ENCODE data around the gene SRSF9. TPM values are rescaled to one million over a fixed set of nuclear protein-coding genes. Genes with fewer than 3 reads are reported as not detected.
"Not testable (repeated sequence)": the region's sequence is repeated elsewhere in the genome, so short reads cannot be mapped to it uniquely, and the experiment has no call there.

The SRSF9 gene, protein sequence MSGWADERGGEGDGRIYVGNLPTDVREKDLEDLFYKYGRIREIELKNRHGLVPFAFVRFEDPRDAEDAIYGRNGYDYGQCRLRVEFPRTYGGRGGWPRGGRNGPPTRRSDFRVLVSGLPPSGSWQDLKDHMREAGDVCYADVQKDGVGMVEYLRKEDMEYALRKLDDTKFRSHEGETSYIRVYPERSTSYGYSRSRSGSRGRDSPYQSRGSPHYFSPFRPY
- total RNA-seq (90.6 TPM), polyA plus RNA-seq (80.0 TPM)

DNA sequence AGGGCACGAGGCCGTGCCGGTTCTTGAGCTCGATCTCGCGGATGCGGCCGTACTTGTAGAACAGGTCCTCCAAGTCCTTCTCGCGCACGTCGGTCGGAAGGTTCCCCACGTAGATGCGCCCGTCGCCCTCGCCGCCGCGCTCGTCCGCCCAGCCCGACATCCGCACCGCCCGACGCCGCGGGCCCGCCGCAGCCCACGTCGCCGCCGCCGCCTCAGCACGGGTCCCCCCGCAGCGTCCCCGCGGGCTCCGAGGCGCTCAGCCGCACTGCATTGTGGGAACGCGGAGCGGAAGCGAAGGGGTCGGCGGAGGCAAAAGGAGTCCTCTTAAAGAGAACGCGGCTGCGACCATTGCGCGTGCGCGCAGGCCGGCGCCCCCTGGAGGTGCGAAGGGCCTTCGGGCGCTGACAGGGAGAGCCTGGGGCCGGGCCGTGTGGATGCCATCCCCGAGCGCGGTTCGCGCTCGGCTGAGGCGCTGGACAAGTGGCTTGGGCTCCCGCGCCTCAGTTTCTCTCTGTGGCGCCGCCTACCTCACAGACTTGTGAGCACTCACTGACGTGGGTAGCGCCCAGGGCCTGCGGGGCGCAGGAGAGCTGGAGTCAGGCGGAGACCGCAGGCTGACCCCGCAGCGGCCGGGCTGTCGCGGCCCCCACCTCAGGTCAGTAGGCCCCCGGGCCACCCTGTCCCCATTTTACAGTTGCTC is at the start of gene SRSF9:
TSS of gene SRSF9 (minus strand) at position 299 of the 700 bp plus-strand sequence. CDS start at position 160, 139 bp downstream.
- H3K4me1 ChIP-seq (ENCODE audit: insufficient read depth) = no peaks in the 10 kb centered on the region
- peak; percentile 87 for DNase-seq (ENCODE audit: extremely low spot score)
- H3K36me3 ChIP-seq (ENCODE audit: insufficient read depth) = no peaks in the 10 kb centered on the region
- peak within 1 kb of the TSS; percentile 95 for H3K27ac ChIP-seq (ENCODE audit: low read depth)
- WGBS = under 1% methylated on average over 88 of the region's 88 CpGs
- H3K4me3 ChIP-seq (ENCODE audit: low read depth, low read length) = peak within 1 kb of the TSS; percentile 91

- not testable (repeated sequence) for H3K27ac ChIP-seq (ENCODE audit: low read depth); DNase-seq (ENCODE audit: extremely low spot score); H3K4me1 ChIP-seq (ENCODE audit: insufficient read depth); H3K36me3 ChIP-seq (ENCODE audit: insufficient read depth); H3K4me3 ChIP-seq (ENCODE audit: low read depth, low read length)
- 97% methylated on average over 8 of the region's 8 CpGs for WGBS
Observed at GRCh38 chr12:120519324-120519723, 49.8 kb upstream of the SRSF9 start.

DNA sequence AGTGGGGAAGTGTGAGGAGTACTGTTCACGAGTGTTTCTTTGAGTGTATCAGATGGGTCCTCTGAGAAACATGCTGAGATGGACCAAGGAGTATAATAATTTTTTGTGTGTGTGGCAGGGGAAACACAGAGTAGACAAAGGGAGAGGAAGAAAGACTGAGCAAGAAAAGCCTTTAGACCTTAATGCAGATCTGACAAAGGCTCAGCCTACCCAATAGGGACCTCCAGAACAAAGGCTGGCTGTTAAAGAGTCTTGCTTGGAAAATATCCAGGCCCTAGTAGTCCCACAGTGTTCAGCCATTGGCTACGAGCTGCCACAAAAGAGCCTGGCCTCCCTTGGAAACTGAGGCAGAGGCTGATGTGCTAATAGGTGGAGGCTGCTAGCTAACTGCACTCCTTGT is 45.9 kb upstream of the SRSF9 start:
- Histone ChIP-seq H3K4me1 (ENCODE audit: insufficient read depth) (no peaks in the 10 kb centered on the region), H3K4me3 (ENCODE audit: low read depth, low read length) (no peak overlapping the region), H3K36me3 (ENCODE audit: insufficient read depth) (peaks cover 6% of the 10 kb centered on the region), H3K27ac (ENCODE audit: low read depth) (no peak overlapping the region)
- 89% methylated on average over 2 of the region's 2 CpGs for WGBS
- DNase-seq (ENCODE audit: extremely low spot score) = no peak

DNA sequence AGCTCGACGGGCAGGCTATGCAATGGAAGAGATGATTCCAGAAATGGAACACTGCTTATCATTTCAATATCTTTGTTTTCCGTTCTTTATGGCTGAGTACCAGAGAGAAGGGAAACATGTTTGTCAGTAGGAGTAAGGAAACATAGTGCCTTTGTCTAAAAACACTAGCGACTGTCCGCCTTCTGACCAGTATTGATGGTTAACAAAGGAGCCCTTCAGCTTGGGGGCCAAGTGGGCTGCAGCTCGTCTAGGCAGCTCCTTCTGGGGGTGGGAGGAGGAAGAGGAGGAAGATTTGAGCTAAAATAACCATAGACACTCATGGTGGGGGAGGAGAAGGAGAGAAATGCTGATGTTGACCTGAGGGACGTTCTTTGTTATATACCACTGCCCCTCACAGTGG is 44.5 kb upstream of the SRSF9 start:
- H3K4me1 ChIP-seq (ENCODE audit: insufficient read depth) = no peaks in the 10 kb centered on the region
- no peak overlapping the region for H3K27ac ChIP-seq (ENCODE audit: low read depth)
- DNase-seq (ENCODE audit: extremely low spot score) = no peak
- peaks cover 9% of the 10 kb centered on the region for H3K36me3 ChIP-seq (ENCODE audit: insufficient read depth)
- 89% methylated on average over 7 of the region's 7 CpGs for WGBS
- H3K4me3 ChIP-seq (ENCODE audit: low read depth, low read length) = no peak overlapping the region

DNA sequence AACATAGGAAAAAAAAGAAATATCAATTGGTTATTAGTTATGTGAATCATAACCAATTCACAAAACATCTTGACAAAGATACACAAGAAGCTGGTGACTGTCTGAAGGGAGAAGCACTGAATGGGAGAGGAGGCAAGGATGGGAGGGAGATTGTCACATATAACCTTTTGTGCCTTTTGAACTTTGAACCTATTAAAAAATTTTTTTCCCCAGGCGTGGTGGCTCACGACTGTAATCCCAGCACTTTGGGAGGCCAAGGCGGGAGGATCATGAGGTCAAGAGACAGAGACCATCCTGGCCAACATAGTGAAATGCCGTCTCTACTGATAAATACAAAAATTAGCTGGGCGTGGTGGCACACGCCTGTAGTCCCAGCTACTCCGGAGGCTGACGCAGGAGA is 39.0 kb upstream of the SRSF9 start:
- no peak for DNase-seq (ENCODE audit: extremely low spot score)
- H3K36me3 ChIP-seq (ENCODE audit: insufficient read depth) = peaks cover 12% of the 10 kb centered on the region
- H3K4me3 ChIP-seq (ENCODE audit: low read depth, low read length) = no peak overlapping the region

GRCh38 chr12:120504587-120504986 is 35.0 kb upstream of the SRSF9 start:
- peaks cover 9% of the 10 kb centered on the region for H3K36me3 ChIP-seq (ENCODE audit: insufficient read depth)
- H3K4me1 ChIP-seq (ENCODE audit: insufficient read depth) = peaks cover 1% of the 10 kb centered on the region
- no peak overlapping the region for H3K4me3 ChIP-seq (ENCODE audit: low read depth, low read length)
- DNase-seq (ENCODE audit: extremely low spot score) = no peak
- 75% methylated on average over 4 of the region's 4 CpGs for WGBS
- H3K27ac ChIP-seq (ENCODE audit: low read depth) = no peak overlapping the region

More for the DNA sequence above, 39.0 kb upstream of the SRSF9 start:
- Histone ChIP-seq H3K27ac (ENCODE audit: low read depth) (no peak overlapping the region), H3K4me1 (ENCODE audit: insufficient read depth) (no peaks in the 10 kb centered on the region)
- 95% methylated on average over 8 of the region's 8 CpGs for WGBS

GRCh38 chr12:120500581-120500980 is 31.0 kb upstream of the SRSF9 start:
- H3K36me3 ChIP-seq (ENCODE audit: insufficient read depth) = peaks cover 1% of the 10 kb centered on the region

DNA sequence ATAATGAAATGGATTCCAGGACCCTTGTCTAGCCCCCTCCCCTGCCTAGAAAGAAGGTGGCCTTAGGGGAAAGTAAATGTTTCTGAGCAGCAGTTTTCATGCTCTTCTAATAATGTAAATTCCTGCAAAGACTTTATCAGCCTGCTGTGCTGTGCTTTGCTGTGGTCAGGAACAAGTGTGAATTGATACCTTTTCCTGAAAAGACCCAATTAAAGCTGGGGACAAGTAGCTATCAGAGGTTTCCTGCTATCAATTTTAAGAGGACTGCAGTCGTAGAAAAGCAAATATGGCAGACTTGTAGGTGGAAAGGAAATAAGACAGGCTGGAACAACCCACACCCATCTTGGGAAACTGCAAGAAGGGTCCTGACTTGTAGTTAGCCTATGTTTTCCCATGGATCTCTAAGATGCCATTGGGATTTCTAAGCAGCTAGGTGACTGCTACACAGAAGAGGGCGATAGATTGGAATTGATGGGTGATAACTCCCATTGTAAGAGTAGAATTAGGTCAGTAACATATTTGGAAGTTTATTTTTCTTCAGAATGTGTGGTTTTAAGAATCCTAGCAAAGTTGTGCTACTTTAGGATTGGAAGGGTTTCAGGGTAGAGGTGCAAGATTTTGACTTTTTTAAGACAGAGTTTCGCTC is 29.4 kb upstream of the SRSF9 start:
- DNase-seq (ENCODE audit: extremely low spot score) = no peak
- Histone ChIP-seq H3K4me3 (ENCODE audit: low read depth, low read length) (no peak overlapping the region), H3K27ac (ENCODE audit: low read depth) (no peak overlapping the region), H3K36me3 (ENCODE audit: insufficient read depth) (no peaks in the 10 kb centered on the region), H3K4me1 (ENCODE audit: insufficient read depth) (peaks cover 1% of the 10 kb centered on the region)
- WGBS = 76% methylated on average over 3 of the region's 3 CpGs

More at GRCh38 chr12:120500581-120500980, 31.0 kb upstream of the SRSF9 start:
- Histone ChIP-seq H3K4me3 (ENCODE audit: low read depth, low read length) (no peak overlapping the region), H3K27ac (ENCODE audit: low read depth) (no peak overlapping the region), H3K4me1 (ENCODE audit: insufficient read depth) (peaks cover 1% of the 10 kb centered on the region)
- no peak for DNase-seq (ENCODE audit: extremely low spot score)
- 66% methylated on average over 1 of the region's 1 CpG for WGBS

GRCh38 chr12:120497524-120498150 is 28.1 kb upstream of the SRSF9 start:
- 14% methylated on average over 9 of the region's 9 CpGs for WGBS
- Histone ChIP-seq H3K27ac (ENCODE audit: low read depth) (no peak overlapping the region), H3K4me3 (ENCODE audit: low read depth, low read length) (peak overlapping the region; percentile 90), H3K36me3 (ENCODE audit: insufficient read depth) (no peaks in the 10 kb centered on the region), H3K4me1 (ENCODE audit: insufficient read depth) (peaks cover 1% of the 10 kb centered on the region)
- no peak for DNase-seq (ENCODE audit: extremely low spot score)

- Histone ChIP-seq H3K4me1 (ENCODE audit: insufficient read depth) (peaks cover 1% of the 10 kb centered on the region), H3K4me3 (ENCODE audit: low read depth, low read length) (peak overlapping the region; percentile 90), H3K27ac (ENCODE audit: low read depth) (peak overlapping the region; percentile 78), H3K36me3 (ENCODE audit: insufficient read depth) (no peaks in the 10 kb centered on the region)
- WGBS = under 1% methylated on average over 47 of the region's 47 CpGs
- no peak for DNase-seq (ENCODE audit: extremely low spot score)
Observed at GRCh38 chr12:120496413-120497340, 27.1 kb upstream of the SRSF9 start.

DNA sequence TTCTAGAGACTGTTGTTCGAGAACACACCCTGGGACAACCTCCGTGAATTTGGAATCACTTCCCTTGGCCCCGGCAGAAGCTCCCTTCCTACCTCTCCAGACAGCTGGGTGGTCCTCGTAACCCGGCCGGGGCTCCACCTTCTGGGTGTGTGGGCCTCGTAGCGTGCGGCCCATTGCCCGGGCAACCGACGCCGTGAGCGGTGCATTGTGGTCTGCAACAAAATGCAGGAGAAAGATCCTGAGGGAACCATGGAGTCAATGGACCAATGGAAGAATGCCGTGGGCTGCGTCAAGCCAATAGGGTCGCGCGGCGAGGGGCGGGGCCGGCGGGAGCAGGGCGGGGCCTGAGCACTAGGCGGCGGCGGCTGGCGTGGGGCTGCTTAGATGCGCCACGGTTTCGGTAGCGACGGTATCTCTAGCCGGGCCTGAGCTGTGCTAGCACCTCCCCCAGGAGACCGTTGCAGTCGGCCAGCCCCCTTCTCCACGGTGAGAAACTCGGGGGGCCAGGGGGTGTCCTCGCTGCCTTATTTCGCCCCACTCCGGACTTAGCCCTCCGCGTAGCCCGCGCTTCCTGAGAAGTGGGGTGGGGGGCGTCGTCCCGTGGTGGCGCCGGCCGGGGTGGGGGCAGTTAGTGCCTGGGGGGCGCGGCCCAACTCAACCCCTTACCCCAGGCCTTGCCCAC is 26.3 kb upstream of the SRSF9 start, which contains the start of gene DYNLL1:
TSS of gene DYNLL1 (plus strand) at position 383 of the 682 bp plus-strand sequence. CDS start 309 bp downstream, outside the sequence.
- DNase-seq (ENCODE audit: extremely low spot score) = peak; percentile 93
- Histone ChIP-seq H3K4me3 (ENCODE audit: low read depth, low read length) (peak within 1 kb of the TSS; percentile 90), H3K36me3 (ENCODE audit: insufficient read depth) (no peaks in the 10 kb centered on the region), H3K27ac (ENCODE audit: low read depth) (peak within 1 kb of the TSS; percentile 78), H3K4me1 (ENCODE audit: insufficient read depth) (peaks cover 1% of the 10 kb centered on the region)
- WGBS = under 1% methylated on average over 53 of the region's 53 CpGs

- Histone ChIP-seq H3K36me3 (ENCODE audit: insufficient read depth) (no peaks in the 10 kb centered on the region), H3K27ac (ENCODE audit: low read depth) (no peak overlapping the region), H3K4me1 (ENCODE audit: insufficient read depth) (no peaks in the 10 kb centered on the region), H3K4me3 (ENCODE audit: low read depth, low read length) (peak overlapping the region; percentile 90)
- no peak for DNase-seq (ENCODE audit: extremely low spot score)
- WGBS = 17% methylated on average over 17 of the region's 17 CpGs
Observed at GRCh38 chr12:120495186-120495730, 25.7 kb upstream of the SRSF9 start.

All from urinary bladder (tissue), 4 donors.